ENCODE results near the gene ARHGAP23. TPM values are rescaled to one million over a fixed set of nuclear protein-coding genes. Genes with fewer than 3 reads are reported as not detected.

Gene ARHGAP23
- total and polyA plus RNA-seq, 3 experiments from 2014 or later: 0.48 to 1.0 TPM; not detected in 1

- Histone ChIP-seq H3K4me3 (ENCODE audit: low read length) (no peak overlapping the region), H3K36me3 (ENCODE audit: insufficient read depth, low read length) (no peaks in the 10 kb centered on the region), H3K9me3 (ENCODE audit: low read length) (no peaks in the 10 kb centered on the region), H3K27ac (ENCODE audit: low read depth, low read length) (no peak overlapping the region), H3K4me1 (ENCODE audit: insufficient read depth, low read length) (no peaks in the 10 kb centered on the region), H3K27me3 (ENCODE audit: insufficient read depth, low read length, poor library complexity, severe bottlenecking) (peaks cover 7% of the 10 kb centered on the region)
- POLR2A ChIA-PET: no interaction called here
- CTCF ChIA-PET: interaction anchor here (1.0 to 3.4 kb wide), 2 partner anchors 10 to 13 kb away, joined by 3 to 20 read pairs; no protein-coding TSS in a partner anchor
- H3K4me3 Mint-ChIP-seq: no peak overlapping the region
- no peak for DNase-seq
- H3K4me1 Mint-ChIP-seq: no peaks in the 10 kb centered on the region
- H3K27ac Mint-ChIP-seq: peak overlapping the region in 1 of 8 donors; percentile 41
- peaks cover 14 to 42% of the 10 kb centered on the region in 2 donors for H3K27me3 Mint-ChIP-seq
- no peaks in the 10 kb centered on the region for H3K36me3 Mint-ChIP-seq
- H3K9me3 Mint-ChIP-seq: no peaks in the 10 kb centered on the region
Measured at GRCh38 chr17:38545531-38546225, 117.4 kb downstream of the ARHGAP23 start.

GRCh38 chr17:38546396-38546795 lies 118.1 kb downstream of the ARHGAP23 start:
- no peaks in the 10 kb centered on the region for H3K9me3 Mint-ChIP-seq
- no peak overlapping the region for H3K4me3 ChIP-seq (ENCODE audit: low read length)
- H3K4me1 ChIP-seq (ENCODE audit: insufficient read depth, low read length): no peaks in the 10 kb centered on the region
- no peaks in the 10 kb centered on the region for H3K36me3 ChIP-seq (ENCODE audit: insufficient read depth, low read length)
- no peak overlapping the region for H3K27ac Mint-ChIP-seq
- POLR2A ChIA-PET: no interaction called here
- peaks cover 16 to 40% of the 10 kb centered on the region in 2 donors for H3K27me3 Mint-ChIP-seq
- CTCF ChIA-PET: interaction anchor here (3.4 kb wide), 1 partner anchor 12 kb away, joined by 20 read pairs; no protein-coding TSS in a partner anchor
- DNase-seq: no peak
- peaks cover 7% of the 10 kb centered on the region for H3K27me3 ChIP-seq (ENCODE audit: insufficient read depth, low read length, poor library complexity, severe bottlenecking)
- no peak overlapping the region for H3K4me3 Mint-ChIP-seq
- H3K4me1 Mint-ChIP-seq: no peaks in the 10 kb centered on the region
- H3K27ac ChIP-seq (ENCODE audit: low read depth, low read length): no peak overlapping the region
- H3K9me3 ChIP-seq (ENCODE audit: low read length): no peaks in the 10 kb centered on the region
- no peaks in the 10 kb centered on the region for H3K36me3 Mint-ChIP-seq

GRCh38 chr17:38547444-38547843 lies 119.2 kb downstream of the ARHGAP23 start:
- Histone ChIP-seq H3K36me3 (ENCODE audit: insufficient read depth, low read length) (no peaks in the 10 kb centered on the region), H3K9me3 (ENCODE audit: low read length) (no peaks in the 10 kb centered on the region), H3K27me3 (ENCODE audit: insufficient read depth, low read length, poor library complexity, severe bottlenecking) (peaks cover 7% of the 10 kb centered on the region), H3K4me1 (ENCODE audit: insufficient read depth, low read length) (no peaks in the 10 kb centered on the region), H3K4me3 (ENCODE audit: low read length) (no peak overlapping the region), H3K27ac (ENCODE audit: low read depth, low read length) (no peak overlapping the region)
- DNase-seq: no peak
- Mint-ChIP-seq H3K9me3 (no peaks in the 10 kb centered on the region), H3K4me1 (no peaks in the 10 kb centered on the region), H3K27me3 (peaks cover 15 to 38% of the 10 kb centered on the region in 2 donors), H3K36me3 (no peaks in the 10 kb centered on the region), H3K4me3 (no peak overlapping the region), H3K27ac (no peak overlapping the region)
- ChIA-PET CTCF (interaction anchor here (3.4 kb wide), 1 partner anchor 11 kb away, joined by 20 read pairs; no protein-coding TSS in a partner anchor), POLR2A (no interaction called here)

- Histone ChIP-seq H3K9me3 (ENCODE audit: low read length) (no peaks in the 10 kb centered on the region), H3K4me1 (ENCODE audit: insufficient read depth, low read length) (no peaks in the 10 kb centered on the region), H3K4me3 (ENCODE audit: low read length) (no peak overlapping the region), H3K27me3 (ENCODE audit: insufficient read depth, low read length, poor library complexity, severe bottlenecking) (peaks cover 7% of the 10 kb centered on the region), H3K36me3 (ENCODE audit: insufficient read depth, low read length) (no peaks in the 10 kb centered on the region), H3K27ac (ENCODE audit: low read depth, low read length) (no peak overlapping the region)
- no peaks in the 10 kb centered on the region for H3K36me3 Mint-ChIP-seq
- no peaks in the 10 kb centered on the region for H3K9me3 Mint-ChIP-seq
- ChIA-PET POLR2A (no interaction called here), CTCF (interaction anchor here (2.4 kb wide), 1 partner anchor 9 kb away, joined by 14 read pairs; no protein-coding TSS in a partner anchor)
- H3K27ac Mint-ChIP-seq: no peak overlapping the region
- H3K27me3 Mint-ChIP-seq: peaks cover 15 to 34% of the 10 kb centered on the region in 2 donors
- no peak overlapping the region for H3K4me3 Mint-ChIP-seq
- no peaks in the 10 kb centered on the region for H3K4me1 Mint-ChIP-seq
- DNase-seq: no peak
Measured at GRCh38 chr17:38549285-38549684, 121.0 kb downstream of the ARHGAP23 start.

- POLR2A ChIA-PET: no interaction called here
- Mint-ChIP-seq H3K4me3 (no peak overlapping the region), H3K27ac (no peak overlapping the region)
Measured at GRCh38 chr17:38550661-38551060, 122.4 kb downstream of the ARHGAP23 start.

GRCh38 chr17:38551121-38551520 lies 122.9 kb downstream of the ARHGAP23 start:
- peaks cover 15 to 38% of the 10 kb centered on the region in 2 donors for H3K27me3 Mint-ChIP-seq

More at GRCh38 chr17:38550661-38551060, 122.4 kb downstream of the ARHGAP23 start:
- H3K36me3 Mint-ChIP-seq: no peaks in the 10 kb centered on the region
- no peaks in the 10 kb centered on the region for H3K36me3 ChIP-seq (ENCODE audit: insufficient read depth, low read length)
- H3K9me3 ChIP-seq (ENCODE audit: low read length): no peaks in the 10 kb centered on the region
- peaks cover 7% of the 10 kb centered on the region for H3K27me3 ChIP-seq (ENCODE audit: insufficient read depth, low read length, poor library complexity, severe bottlenecking)
- peaks cover 15 to 38% of the 10 kb centered on the region in 2 donors for H3K27me3 Mint-ChIP-seq
- CTCF ChIA-PET: interaction anchor here (2.4 kb wide), 1 partner anchor 8 kb away, joined by 14 read pairs; no protein-coding TSS in a partner anchor
- no peaks in the 10 kb centered on the region for H3K9me3 Mint-ChIP-seq
- no peaks in the 10 kb centered on the region for H3K4me1 Mint-ChIP-seq
- H3K27ac ChIP-seq (ENCODE audit: low read depth, low read length): no peak overlapping the region
- no peaks in the 10 kb centered on the region for H3K4me1 ChIP-seq (ENCODE audit: insufficient read depth, low read length)
- DNase-seq: no peak
- H3K4me3 ChIP-seq (ENCODE audit: low read length): no peak overlapping the region

GRCh38 chr17:38552343-38552742 lies 124.1 kb downstream of the ARHGAP23 start:
- H3K4me1 ChIP-seq (ENCODE audit: insufficient read depth, low read length): no peaks in the 10 kb centered on the region
- H3K27me3 ChIP-seq (ENCODE audit: insufficient read depth, low read length, poor library complexity, severe bottlenecking): no peaks in the 10 kb centered on the region
- no peak overlapping the region for H3K27ac Mint-ChIP-seq
- no peak overlapping the region for H3K4me3 Mint-ChIP-seq
- DNase-seq: no peak
- H3K4me3 ChIP-seq (ENCODE audit: low read length): no peak overlapping the region
- POLR2A ChIA-PET: no interaction called here
- H3K36me3 Mint-ChIP-seq: no peaks in the 10 kb centered on the region
- H3K27me3 Mint-ChIP-seq: peaks cover 17 to 28% of the 10 kb centered on the region in 2 donors
- no peaks in the 10 kb centered on the region for H3K4me1 Mint-ChIP-seq
- no peaks in the 10 kb centered on the region for H3K9me3 ChIP-seq (ENCODE audit: low read length)
- H3K27ac ChIP-seq (ENCODE audit: low read depth, low read length): no peak overlapping the region
- H3K36me3 ChIP-seq (ENCODE audit: insufficient read depth, low read length): no peaks in the 10 kb centered on the region
- H3K9me3 Mint-ChIP-seq: no peaks in the 10 kb centered on the region
- CTCF ChIA-PET: interaction anchor here (1.0 to 4.1 kb wide), 2 partner anchors 11 to 111 kb away, joined by 4 to 10 read pairs; no protein-coding TSS in a partner anchor

More at GRCh38 chr17:38551121-38551520, 122.9 kb downstream of the ARHGAP23 start:
- ChIA-PET CTCF (interaction anchor here (2.4 kb wide), 1 partner anchor 8 kb away, joined by 14 read pairs; no protein-coding TSS in a partner anchor), POLR2A (no interaction called here)
- Mint-ChIP-seq H3K4me3 (no peak overlapping the region), H3K36me3 (no peaks in the 10 kb centered on the region), H3K27ac (peak overlapping the region in 1 of 8 donors; percentile 85), H3K4me1 (no peaks in the 10 kb centered on the region), H3K9me3 (no peaks in the 10 kb centered on the region)
- peaks cover 7% of the 10 kb centered on the region for H3K27me3 ChIP-seq (ENCODE audit: insufficient read depth, low read length, poor library complexity, severe bottlenecking)
- H3K27ac ChIP-seq (ENCODE audit: low read depth, low read length): no peak overlapping the region
- H3K4me3 ChIP-seq (ENCODE audit: low read length): no peak overlapping the region
- no peaks in the 10 kb centered on the region for H3K36me3 ChIP-seq (ENCODE audit: insufficient read depth, low read length)
- H3K9me3 ChIP-seq (ENCODE audit: low read length): no peaks in the 10 kb centered on the region
- no peak for DNase-seq
- no peaks in the 10 kb centered on the region for H3K4me1 ChIP-seq (ENCODE audit: insufficient read depth, low read length)

All from CD8-positive, alpha-beta memory T cell (primary cell).